NCI-H2029 (cell line): ENCODE measurements around the gene RAPGEF4.

ENCODE experiments used
- DNase-seq: peaks from one replicate; lab custom pipeline; 2025; lab: John Stamatoyannopoulos, UW

Gene RAPGEF4

DNA sequence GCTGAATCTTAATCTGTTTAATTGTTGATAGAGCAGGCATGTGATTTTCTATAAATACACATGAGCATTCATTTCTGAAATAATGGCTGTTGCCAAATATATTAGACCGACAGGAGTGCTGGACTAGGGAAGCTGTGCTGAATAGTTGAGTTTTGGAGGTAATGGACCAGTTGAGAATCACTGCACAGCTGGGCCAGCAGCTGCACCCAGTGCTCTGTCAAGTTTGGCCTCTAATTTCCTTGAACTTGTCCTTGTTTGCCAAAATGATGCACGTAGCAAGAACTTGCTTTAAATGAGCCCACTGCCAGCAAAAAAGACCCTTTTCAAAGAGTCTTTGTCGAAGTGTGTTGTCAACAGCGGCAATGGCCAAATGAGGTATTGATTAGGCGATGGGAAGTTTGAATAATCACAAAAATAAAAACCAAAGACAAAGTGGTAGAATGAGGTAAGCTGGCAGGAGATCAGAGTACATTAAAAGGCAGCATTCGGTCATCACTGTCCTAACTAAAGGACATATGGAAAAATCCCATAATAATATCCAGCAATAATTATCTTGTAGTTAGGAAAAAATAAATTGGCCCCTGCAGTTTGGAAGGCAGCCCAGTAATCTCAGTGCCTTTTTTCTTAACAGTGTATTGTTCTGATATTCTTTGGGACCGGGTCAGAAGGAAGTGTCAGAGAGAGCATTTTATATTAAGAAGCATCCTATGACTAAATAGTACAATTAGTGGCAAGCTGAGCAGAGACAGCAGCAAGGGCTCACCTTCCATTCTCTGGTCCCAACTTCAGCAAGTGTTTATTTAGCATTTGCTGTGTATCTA lies 126.2 kb downstream of the RAPGEF4 start:
- no peak for DNase-seq

GRCh38 chr2:172863341-172863740 lies 127.7 kb downstream of the RAPGEF4 start:
- no peak for DNase-seq

DNA sequence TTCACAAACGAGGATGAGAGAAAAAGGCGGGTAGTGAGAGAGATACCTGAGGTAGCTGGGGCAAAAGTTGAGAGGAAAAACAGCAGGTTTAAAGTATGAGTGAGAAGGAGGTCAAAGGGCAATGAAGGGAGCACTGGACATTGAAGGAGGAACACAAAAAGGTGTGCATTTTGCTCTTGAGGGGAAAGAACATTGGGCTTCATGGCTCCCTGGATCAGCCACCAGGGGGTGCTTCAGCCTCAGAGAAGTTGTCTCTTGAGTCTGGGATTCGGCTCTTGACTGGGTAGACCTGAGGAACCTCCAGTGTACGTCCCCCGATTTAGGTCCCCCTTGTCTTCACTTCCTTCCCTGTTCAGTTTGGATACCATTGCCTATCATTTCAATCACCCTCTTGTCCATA lies 128.5 kb downstream of the RAPGEF4 start:
- no peak for DNase-seq

GRCh38 chr2:172865422-172865821 lies 129.8 kb downstream of the RAPGEF4 start:
- no peak for DNase-seq

- no peak for DNase-seq
Measured at GRCh38 chr2:172869861-172870260, 134.2 kb downstream of the RAPGEF4 start.

- DNase-seq = no peak
Measured at GRCh38 chr2:172870396-172870795, 134.8 kb downstream of the RAPGEF4 start.

DNA sequence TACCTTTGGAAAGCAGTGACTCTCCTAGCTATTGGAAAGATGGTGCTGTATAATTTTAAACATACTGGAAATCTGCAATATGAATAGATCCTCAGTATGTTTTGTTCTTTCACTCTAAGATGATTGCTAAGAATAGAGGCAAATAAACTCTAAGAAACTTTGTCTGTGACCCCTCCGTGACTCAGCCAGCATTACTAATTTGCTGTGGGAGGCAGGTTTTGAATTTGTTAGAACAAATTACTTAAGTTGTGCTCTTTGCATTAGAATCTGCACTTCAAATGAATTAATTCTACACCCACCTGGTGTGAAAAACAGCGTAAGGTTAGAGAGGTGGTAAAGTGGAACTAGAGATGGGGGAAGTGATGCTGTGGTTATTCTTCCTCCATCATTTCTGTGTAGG lies 142.2 kb downstream of the RAPGEF4 start:
- no peak for DNase-seq

DNA sequence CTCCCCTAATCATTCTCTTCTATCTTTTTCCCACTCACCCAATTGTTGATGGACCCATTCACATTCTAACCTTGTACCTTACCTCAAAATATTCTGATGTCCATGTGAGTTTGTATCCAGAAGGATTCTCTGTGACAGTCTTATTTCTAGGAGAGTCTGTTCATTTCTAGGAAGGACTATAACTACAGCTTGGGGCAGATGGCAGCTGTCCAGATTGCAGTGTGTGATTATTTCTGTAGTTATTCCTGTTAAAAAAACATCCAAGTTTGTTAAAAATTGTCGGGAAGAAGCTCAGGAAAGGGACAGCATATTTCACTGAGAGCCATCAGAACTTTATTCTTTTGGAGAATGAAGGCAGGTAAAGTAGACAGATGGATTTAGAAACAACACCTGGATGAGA lies 142.6 kb downstream of the RAPGEF4 start:
- no peak for DNase-seq

DNA sequence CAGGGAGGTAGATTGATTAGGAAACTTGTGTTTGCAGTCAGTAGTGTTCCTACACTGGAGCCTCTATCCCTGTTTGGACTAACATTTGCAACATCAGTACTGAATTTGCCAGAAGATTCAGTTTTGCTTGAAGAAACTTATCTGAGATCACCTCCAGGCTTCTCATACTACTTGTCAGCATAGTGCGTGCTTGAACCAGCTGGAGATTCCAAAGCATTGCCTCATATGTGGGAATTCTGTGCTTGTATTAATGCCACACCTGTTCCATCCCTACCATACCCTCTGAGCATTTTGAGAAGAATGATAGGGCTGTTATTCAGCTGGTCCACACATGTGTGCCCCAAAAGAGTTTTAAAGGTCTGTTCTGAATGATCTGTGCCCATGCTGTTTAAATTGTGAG lies 148.7 kb downstream of the RAPGEF4 start:
- DNase-seq = no peak

DNA sequence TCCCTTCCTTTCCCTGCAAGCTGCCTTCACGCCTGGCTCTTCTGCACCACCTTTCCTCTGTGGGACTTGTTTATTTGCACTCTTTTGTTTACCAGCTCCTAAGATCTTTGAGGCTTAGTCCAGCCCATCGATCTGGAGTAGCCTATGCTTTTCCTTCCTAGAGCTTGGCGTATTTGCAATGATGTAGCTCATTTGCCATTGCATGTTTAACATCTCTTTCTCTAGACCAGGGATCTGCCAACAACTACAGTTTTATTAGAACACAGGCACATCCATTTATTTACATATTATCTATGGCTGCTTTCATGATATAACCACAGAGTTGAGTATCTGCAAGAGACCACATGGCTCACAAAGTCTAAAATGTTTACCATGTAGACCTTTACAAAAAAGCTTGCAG lies 150.4 kb downstream of the RAPGEF4 start:
- no peak for DNase-seq

GRCh38 chr2:172887280-172887679 lies 151.6 kb downstream of the RAPGEF4 start:
- DNase-seq = no peak

GRCh38 chr2:172888714-172889669 lies 153.3 kb downstream of the RAPGEF4 start:
- no peak for DNase-seq

DNA sequence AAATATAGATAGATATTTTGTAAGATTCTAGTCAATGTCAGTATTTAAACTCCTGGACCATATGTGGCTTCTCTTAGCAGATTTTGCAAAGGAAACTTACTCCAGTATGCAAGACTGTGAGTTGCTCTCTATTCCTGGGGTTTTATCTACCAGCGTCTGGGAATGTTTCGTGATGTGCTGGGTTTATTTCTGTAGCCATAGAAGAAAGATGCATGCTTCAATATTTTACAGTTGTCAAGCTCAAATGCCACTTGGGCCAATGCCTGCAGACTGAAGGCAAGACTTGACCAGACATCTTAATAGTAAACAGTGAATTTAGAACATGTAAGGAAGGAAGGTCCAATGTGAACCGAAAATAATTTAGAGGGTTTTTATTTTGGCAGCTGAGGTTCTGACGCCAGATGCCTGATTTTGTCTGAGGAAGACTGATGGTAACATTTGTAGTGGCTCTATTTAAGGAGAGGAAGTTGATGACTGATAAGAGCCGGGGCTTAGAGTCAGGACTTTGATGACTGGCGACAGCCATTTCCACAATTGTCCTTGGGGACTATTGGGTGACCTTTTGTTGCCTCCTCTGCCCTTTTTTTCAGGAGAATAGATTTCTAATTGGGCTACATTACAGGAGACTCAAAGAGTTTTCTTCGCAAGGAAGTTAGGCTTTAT lies 154.3 kb downstream of the RAPGEF4 start:
- DNase-seq = no peak

DNA sequence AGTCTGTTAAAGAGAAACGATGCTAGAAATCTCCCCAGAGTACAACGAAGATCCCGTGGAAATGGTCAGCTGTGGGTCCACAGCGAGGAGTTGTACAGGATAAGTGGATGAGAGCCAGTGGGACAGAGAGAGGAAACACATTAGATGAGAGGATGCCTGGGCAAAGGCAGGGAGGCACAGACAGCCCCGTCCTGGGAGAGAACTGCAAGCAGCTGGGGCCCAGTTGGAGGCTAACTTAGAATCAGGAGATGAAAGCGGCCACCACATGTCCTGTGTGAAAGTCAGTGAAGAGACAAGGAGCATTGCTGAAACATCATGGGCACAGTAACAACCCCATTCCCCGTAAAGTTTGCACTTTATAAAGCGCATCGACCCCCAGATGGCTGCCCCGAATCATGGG lies 157.5 kb downstream of the RAPGEF4 start:
- DNase-seq = no peak

GRCh38 chr2:172893671-172894070 lies 158.0 kb downstream of the RAPGEF4 start:
- DNase-seq = no peak

GRCh38 chr2:172894689-172895387 lies 159.2 kb downstream of the RAPGEF4 start:
- no peak for DNase-seq

DNA sequence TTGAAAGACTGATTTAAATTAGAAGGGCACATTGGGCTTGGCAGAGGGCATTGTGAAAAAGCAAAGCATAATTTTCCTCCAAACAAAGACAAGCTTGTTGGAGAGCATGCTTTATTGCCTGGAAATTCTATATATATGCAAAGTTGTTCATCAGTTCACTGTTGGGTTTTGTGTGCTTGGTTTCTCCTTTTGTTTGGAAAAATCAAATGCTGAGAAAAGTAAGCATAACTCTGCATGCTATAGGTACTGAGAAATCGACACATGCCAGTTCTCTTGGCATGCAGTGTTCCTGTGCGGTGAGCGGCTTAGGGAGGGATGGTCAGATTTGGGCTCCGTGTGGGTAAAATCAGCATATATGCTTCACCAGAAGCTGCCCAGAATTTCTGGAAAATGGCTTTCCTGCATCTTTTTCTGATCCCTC lies 161.0 kb downstream of the RAPGEF4 start:
- no peak for DNase-seq

- no peak for DNase-seq
Measured at GRCh38 chr2:172900871-172901270, 165.2 kb downstream of the RAPGEF4 start.

- no peak for DNase-seq
Measured at GRCh38 chr2:172901913-172902312, 166.3 kb downstream of the RAPGEF4 start.

DNA sequence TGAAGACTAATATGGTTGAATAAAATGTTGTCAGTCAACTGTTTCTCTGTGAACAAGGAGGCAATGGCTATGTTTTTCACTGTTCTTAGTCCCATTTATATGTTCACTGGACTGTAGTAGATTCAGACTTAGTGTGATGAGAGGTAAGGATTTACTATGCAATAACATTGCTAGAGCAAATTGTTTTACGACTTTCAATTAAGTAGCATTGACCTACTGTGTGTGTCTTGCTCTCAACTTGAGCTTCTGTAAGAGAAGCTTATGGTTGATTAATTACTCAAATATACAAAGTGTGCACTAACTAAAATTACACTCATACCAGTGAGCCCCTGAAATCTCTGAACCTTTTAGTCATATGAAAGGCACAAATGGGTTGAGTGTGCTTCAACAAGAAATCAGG lies 168.6 kb downstream of the RAPGEF4 start:
- no peak for DNase-seq

- DNase-seq = no peak
Measured at GRCh38 chr2:172905937-172906811, 170.5 kb downstream of the RAPGEF4 start.
